HG02610 (cell line): ENCODE data around the gene ANGPTL2.

Experiments
- ATAC-seq: cut with Tn5 transposase; IDR thresholded peaks from one replicate; pipeline ENCODE4 v1.9.1; 2021; ENCODE audit warnings: mild to moderate bottlenecking, moderate library complexity; ENCODE audit not compliant: unreplicated experiment

The ANGPTL2 gene

GRCh38 chr9:127079446-127080140 is 42.8 kb downstream of the ANGPTL2 start:
- ATAC-seq = no peak

- ATAC-seq = no peak
Measured at GRCh38 chr9:127078988-127079387, 43.4 kb downstream of the ANGPTL2 start.

GRCh38 chr9:127078336-127078735 is 44.1 kb downstream of the ANGPTL2 start:
- no peak for ATAC-seq

GRCh38 chr9:127077644-127077946 is 44.8 kb downstream of the ANGPTL2 start:
- ATAC-seq = no peak

GRCh38 chr9:127076860-127077643 is 45.4 kb downstream of the ANGPTL2 start:
- no peak for ATAC-seq

- no peak for ATAC-seq
Measured at GRCh38 chr9:127075624-127076372, 46.6 kb downstream of the ANGPTL2 start.

- no peak for ATAC-seq
Measured at GRCh38 chr9:127074561-127075548, 47.6 kb downstream of the ANGPTL2 start.

GRCh38 chr9:127067603-127068220 is 54.7 kb downstream of the ANGPTL2 start:
- no peak for ATAC-seq

- ATAC-seq = no peak
Measured at GRCh38 chr9:127066851-127067136, 55.6 kb downstream of the ANGPTL2 start.

GRCh38 chr9:127066060-127066850 is 56.2 kb downstream of the ANGPTL2 start:
- no peak for ATAC-seq

GRCh38 chr9:127065592-127065991 is 56.8 kb downstream of the ANGPTL2 start:
- no peak for ATAC-seq

GRCh38 chr9:127064335-127064734 is 58.1 kb downstream of the ANGPTL2 start:
- ATAC-seq = no peak

- no peak for ATAC-seq
Measured at GRCh38 chr9:127061411-127061810, 61.0 kb downstream of the ANGPTL2 start.

- peak; percentile 41 for ATAC-seq
Measured at GRCh38 chr9:127059765-127060361, 62.6 kb downstream of the ANGPTL2 start.

GRCh38 chr9:127059030-127059429 is 63.4 kb downstream of the ANGPTL2 start:
- no peak for ATAC-seq

- no peak for ATAC-seq
Measured at GRCh38 chr9:127058645-127059021, 63.8 kb downstream of the ANGPTL2 start.

- ATAC-seq = no peak
Measured at GRCh38 chr9:127058011-127058644, 64.3 kb downstream of the ANGPTL2 start.

GRCh38 chr9:127056446-127056845 is 66.0 kb downstream of the ANGPTL2 start:
- no peak for ATAC-seq
